Hematopoietic multipotent progenitor cell treated with erythropoietin and hydrocortisone succinate and interleukin-3 and kit ligand, for 17 days (in vitro differentiated cells): ENCODE measurements around the gene UST.
"Not testable (repeated sequence)": the region's sequence is repeated elsewhere in the genome, so short reads cannot be mapped to it uniquely, and the experiment has no call there.

Experiments used
- DNase-seq: peaks from one replicate; pipeline ENCODE4 v3.0.0-alpha.2; 2015; ENCODE audit warnings: low spot score

UST gene

DNA sequence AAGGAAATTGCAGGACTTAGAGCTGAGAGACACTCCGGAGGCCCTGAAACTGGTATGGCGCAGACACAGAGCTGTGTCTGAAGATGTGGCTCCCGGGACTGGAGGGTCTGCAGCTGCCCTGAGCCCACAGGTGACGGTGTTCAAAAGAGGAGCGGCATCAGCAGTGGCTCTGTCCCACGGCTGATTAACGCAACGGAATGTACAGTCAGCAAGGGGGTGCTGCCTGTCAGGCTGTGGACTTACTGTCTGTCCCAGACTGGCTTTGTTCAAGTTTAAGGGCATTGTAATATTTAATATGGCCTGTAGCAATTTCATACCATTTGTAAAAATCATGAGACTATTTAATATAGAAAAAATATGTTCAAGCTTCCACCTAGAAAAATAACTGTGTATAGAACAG lies 342.7 kb downstream of the UST start:
- DNase-seq, result no peak

DNA sequence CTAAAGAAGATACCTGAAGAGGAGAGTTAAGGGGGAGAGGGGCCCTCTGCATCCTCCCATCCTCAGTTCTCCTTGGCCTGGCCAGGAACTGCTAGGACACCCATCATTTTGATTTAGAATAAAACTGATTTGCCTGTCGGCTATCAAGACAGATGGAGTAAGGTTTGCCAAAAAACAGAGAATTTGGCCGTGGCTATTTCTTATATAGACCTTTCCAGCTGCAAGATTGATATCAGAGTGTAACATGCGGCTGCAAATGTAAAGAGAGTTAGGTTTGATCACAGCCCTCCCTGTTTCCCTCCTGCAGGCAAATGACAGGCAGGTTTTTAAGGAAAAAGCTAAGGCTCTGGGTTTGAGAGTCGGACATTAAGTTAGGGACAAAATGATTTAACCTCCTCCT lies 344.1 kb downstream of the UST start:
- DNase-seq, result no peak

DNA sequence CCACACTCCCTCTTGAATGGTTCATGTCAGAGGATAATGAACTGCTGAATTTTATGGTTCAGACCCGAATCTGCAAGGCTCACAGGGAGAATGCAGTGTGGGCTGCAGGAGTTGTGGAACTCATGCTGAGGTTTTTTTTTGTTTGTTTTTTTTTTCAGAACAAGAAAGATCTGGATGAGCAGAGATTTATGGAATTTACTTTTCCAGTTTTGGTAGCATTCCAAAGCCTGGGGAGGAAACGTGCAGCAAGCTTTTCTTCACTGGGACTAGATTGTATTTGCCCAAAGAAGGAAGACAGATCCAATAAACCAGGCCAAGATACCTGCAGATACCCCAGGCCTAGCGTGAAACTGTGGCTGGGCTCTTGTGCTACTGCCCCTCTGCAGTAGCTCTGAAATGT lies 346.8 kb downstream of the UST start:
- DNase-seq, result no peak

DNA sequence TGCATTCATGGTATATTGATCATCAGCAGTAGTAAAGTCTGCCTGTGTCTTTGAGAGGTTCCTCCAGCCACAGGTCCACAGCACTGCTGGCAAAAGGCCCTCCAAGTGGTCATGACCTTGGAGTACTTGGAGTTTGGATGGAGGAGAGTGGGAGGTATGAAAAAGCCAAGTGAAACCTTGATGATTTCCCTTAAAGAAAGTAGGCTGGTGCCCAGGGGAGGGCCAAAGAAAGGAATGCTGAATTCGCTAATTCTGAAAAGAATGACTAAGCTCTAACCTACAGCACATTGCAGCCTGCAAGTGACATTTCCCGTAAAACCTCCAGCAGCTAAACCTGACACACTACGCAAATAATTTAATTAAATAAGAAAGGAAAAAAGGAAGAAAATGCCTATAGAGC lies 347.3 kb downstream of the UST start:
- no peak for DNase-seq

DNA sequence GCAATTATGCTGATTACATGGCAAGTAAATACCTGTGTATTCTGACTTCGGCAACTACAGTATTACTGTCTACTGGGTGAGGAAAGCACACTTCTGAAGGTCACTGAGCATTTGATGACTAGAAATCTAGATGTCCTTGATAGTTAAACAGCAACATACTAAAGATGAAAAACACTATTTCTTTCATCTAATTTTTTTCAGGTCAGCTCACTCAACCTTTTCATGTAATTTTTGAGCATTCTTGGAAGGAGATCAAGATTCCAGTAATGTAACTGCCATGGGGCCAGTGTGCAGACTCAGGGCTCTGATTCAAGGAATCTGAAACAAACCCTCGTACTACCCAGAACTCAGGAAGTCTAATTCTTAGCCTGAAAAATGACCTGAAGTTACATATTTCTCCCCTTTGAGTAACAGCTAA lies 348.1 kb downstream of the UST start:
- no peak for DNase-seq

DNA sequence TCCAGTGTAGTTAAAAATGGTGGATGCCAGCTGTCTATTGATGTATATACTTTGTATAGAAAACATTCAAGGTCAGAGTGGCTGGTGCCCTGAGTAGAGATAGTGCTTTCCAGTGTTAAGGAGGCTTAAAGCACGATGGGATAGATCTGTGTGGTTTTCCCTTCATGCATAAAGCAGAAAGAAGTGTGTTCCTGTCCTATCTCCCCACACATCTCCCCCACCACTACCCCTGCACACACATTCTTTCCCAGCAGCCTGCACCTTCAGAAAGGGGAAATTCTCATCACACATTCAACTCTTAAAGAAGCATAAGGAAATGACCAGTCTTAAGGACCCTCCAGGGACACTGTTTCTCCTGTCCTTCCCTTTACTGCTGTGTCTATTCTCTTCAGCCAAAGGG lies 349.0 kb downstream of the UST start:
- no peak for DNase-seq

DNA sequence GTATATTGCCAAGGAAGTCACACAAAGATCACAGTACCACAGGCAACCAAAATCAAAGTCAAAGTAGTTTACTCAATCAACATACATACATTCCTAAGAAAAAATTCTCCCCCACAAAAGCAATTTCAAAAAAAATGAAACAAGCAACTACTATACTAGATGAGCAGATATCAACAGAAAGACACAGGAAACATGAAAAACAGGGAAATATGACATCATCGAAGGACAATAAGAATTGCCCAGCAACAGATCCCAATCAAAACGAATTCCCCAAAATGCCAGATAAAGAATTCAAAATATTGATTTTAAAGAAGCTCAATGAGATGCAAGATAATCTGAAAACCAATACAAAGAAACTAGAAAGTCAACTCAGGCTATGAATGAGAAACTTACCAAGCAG lies 351.0 kb downstream of the UST start:
- no peak for DNase-seq

DNA sequence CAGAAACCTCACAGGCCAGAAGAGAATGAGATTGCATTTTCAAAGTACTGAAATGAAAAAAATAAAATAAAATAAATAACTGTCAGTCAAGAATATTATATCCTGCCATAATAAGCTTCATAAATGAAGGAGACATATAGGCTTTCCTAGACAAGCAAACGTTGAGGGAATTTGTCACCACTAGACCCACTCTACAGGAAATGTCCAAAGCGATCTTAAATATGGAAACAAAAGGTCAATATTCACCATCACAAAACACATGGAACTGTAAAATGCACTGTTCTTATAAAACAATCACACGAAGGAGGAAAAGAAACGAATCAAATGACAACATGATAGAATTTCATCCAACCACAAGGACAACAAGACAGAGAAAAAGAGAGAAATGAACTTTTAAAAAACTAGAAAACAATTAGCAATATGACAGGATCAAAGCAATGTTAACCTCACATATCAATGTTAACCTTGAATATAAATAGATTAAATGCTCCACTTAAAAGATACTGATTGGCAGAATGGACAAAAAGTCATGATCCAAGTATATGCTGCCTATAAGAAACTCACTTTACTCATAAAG lies 352.0 kb downstream of the UST start:
- no peak for DNase-seq

DNA sequence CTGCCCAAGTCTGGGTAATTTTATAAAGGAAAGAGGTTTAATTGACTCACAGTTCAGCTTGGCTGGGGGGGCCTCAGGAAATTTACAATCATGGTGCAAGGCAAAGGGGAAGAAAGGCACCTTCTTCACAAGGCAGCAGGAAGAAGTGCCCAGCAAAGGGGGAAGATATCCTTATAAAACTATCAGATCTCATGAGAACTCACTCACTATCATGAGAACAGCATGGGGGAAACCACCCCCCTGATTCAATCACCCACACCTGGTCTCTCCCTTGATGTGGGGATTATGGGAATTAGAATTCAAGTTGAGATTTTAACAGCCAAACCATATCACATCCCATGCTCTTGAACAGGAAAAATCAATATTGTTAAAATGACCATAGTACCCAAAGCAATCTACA lies 355.5 kb downstream of the UST start:
- no peak for DNase-seq

DNA sequence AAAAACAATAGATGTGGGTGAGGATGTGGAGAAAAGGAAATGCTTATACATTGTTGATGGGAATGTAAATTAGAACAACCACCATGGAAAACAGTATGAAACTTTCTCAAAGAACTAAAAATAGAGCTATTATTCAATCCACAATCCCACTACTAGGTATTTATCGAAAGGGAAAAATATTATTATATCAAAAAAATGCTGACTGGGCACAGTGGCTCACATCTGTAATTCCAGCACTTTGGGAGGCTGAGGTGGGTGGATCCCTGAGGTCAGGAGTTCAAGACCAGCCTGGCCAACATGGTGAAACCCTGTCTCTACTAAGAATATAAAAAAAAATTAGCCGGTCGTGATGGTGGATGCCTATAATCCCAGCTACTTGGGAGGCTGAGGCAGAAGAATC lies 357.1 kb downstream of the UST start:
- not testable (repeated sequence) for DNase-seq

DNA sequence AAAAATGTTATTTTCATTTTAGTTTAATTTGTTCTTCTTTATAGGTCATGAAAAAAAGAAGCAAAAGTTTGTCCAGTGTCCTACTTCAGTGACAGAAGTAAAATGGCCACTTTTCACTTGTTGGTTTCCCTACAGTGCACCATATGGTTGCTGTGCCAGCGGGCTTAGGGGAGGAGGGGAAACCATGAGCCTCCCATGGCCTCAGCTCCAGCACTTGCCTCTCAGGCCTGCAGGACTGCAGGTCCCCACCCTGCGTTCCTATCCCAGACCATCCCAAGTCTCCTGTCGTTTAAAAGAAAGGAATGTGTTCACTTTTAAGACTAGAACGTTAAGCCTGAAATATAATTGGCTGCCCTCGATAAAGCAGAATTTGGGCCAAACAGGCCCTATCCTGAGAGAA lies 360.7 kb downstream of the UST start:
- DNase-seq, result no peak

DNA sequence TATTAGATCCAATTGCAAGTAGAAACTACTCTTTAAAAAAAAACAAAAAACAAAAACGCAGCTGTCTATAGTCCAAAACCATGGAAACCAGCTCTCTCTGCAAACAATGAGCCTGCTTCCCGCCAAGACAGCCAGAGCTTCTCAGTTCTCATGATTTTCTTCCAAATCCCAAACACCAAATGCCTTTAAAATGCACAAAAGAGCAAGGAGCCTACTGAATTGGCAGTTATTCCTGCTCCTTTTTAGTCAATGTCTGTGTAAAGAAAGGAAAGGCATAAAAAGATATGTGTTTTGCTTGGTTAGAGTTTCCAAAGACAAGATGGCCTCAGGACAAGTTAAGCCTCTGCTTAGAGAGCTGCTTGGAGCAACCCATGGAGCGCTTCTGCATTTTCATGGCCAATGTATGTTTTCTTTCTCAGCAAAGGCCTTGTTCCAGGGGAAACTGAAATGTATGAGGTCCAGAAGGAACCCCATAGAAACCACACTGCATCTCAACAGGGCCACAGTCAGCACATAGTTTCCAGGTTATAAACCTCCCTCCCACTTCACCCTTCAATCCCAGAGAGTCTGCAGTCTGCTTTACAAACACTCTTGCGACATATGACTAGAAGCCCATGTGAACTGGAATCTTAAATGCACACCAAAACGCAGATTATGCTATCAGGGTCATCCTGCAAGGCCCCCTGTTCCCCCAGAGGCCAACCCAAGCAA lies 361.4 kb downstream of the UST start:
- DNase-seq, result no peak

DNA sequence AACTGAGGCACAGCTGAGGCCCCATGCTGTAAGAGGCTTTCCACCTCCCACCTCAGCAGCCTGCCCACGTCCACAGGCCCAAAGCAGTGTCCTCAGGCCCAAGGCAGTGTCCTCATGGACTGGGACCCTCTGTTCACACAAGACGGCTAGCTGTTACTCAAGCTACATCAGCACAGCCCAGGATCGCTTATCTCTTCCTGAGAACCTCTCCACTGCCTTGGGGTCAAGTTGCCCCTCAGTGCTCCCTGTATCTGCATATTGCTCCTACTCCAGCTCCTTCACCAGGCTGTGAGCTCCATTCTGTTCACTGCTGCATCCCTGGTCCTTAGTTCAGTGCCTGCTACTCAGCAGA lies 361.9 kb downstream of the UST start:
- DNase-seq, result no peak

DNA sequence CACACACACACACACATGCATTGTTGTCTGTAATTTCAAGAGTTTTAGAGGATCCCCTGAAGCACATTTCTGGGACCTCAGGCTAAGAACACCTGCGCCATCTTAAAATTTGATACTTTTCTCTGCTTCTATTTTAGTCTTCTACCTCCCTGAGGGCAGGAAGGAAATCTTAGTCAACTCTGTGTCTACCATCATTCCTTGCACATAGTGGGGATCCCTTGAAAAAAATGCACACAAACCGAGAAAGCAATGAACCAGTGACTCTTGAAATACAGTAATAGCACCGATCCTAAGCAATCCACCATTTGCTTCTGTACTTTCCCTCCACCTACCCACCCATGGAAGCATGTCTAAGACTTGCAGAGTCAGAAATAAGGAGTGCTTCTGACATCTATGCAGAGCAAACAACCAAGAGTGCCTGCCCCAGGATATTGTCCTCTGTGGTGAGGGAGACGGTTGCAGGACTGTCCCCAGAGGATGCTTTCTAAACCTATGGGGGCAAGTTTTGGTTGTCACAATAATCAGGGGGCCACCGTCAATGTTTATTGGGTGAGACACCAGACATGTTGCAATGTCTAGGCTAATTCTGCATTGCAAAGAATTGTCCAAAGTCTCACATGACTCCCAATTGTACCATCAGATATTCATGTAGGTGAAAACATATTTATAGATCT lies 362.7 kb downstream of the UST start:
- no peak for DNase-seq

DNA sequence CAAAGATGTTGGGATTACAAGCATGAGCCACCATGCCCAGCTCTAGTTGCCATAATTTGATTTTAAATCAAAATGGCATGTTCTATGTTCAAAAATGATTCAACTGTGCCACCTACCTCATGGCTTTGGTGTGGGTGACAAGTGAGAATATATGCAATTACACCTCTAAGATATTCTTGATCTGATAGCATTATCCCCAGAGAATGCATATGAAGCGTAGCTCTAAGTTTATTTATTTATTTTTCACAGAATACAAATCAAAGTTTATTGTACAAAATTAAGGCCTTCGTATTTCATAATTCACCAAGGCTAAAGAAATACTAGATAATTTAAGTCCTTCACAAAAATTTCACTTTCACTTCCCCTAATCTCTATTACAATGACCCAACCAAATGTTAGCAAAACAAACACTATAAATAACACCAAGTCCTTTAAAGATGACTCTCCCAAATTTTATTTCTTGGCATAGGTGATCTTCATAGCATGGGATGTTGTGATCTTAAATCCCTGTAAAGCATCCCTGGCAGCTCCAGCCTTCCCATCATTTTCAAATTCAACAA lies 364.8 kb downstream of the UST start:
- no peak for DNase-seq

DNA sequence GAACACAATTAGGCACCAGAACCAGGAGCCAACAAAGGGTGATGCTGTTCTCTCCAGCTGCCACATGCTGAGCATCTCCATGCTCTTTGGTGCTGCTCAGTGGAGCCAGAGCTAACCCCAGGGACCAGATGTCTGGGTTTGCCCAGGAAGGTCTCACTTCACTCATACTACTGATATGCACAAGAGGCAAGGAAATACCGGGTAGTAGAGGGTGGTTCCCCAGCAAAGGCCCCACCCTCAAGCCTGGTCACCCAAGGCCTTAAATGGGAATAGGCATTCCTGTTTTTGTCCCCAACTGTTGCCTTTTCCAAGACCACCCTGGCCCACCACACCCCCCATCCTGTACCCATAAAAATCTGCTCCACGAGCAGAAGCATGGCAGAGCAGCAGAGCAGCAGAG lies 366.1 kb downstream of the UST start:
- no peak for DNase-seq

DNA sequence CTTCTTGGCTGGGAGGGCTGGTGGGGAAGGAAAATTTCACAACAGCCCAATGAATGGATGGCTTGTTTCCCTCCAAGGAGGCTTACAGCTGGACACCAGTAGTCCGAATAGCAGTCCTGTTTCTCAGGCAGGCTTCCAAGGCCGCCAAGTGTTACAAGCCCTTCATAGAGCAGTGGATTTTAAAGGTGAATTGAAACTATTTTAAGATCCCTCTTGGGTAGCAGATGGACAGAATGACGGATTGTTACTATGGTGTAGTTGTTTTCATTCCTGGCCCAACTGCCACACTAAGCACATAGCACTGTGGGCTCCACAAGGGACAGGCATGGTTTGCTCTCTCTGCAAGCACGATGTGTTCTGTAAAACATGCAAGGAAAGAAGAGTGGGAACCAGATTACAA lies 367.3 kb downstream of the UST start:
- DNase-seq, result no peak

DNA sequence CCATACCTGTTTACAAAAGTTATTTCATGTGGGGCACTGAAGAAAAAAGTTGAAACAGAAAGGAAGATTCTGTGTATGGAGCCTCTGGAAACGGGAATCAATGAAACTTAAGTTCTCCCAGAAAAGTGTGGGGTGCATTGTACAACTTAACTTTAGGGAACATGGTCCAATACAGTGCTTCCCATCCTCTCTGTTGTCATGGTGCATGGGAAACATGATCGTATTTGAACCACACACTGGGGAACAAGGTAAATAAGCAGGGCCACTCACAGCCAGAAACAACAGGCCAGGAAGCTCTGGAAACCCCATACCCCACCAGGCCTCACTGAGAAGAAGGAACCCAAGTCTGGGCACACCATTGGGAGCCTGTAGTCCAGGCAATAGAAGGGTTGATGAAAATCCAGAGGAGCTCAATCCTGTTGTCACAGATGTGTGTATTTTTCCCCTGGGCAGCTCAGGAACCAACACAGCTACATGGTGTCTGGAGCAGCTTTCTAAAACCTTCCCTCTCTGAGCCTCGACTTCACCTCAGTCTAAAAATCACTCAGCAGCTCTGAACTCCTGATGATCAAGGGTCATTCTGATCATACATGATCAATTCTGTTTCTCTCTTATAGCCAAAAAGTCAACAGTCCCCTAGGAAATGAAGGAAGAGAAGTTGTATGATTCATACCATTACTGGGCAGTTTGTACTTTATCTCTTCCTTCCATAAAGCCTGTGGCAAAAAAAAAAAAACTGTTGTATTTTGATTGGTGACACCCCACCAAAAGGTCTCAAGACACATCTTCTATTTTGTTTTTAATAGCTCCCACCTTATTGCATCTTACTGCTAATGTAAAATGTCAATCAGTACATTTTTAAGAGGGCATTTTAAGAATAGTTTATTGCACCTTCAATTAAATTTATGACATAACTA lies 372.2 kb downstream of the UST start:
- DNase-seq, result peak; percentile 62

DNA sequence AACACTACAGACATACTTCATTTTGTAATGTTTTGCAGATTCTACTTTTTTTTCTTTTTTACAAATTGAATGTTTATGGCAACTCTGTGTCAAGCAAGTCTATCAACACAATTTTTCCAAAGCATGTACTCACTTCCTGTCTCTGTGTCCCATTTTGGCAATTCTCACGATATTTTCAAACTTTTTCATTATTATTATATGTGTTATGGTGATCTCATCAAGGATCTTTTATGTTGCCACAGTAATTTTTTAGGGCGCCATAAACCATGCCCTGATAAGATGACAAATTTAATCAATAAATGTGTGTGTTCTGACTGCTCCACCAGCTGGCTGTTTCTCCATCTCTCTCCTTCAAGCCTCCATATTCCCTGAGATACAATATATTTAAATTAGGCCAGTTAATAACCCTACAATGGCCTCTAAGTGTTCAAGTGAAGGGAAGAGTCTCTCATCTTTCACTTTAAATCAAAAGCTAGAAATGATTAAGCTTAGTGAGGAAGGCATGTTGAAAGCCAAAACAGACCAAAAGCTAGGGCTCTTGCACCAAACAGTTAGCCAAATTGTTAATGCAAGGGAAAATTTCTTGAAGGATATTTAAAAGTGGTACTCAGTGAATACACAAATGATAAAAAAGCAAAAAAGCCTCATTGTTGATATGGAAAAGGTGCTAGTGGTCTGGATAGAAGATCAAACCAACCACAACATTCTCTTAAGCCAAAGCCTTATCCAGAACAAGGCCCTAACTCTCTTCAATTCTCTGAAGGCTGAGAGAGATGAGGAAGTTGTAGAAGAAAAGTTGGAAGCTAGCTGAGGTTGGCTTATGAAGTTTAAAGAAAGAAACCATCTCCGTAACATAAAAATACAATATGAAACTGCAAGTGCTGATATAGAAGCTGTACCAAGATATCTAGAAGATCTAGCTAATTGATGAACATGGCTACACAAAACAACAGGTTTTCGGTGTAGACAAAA lies 376.3 kb downstream of the UST start:
- DNase-seq, result no peak

DNA sequence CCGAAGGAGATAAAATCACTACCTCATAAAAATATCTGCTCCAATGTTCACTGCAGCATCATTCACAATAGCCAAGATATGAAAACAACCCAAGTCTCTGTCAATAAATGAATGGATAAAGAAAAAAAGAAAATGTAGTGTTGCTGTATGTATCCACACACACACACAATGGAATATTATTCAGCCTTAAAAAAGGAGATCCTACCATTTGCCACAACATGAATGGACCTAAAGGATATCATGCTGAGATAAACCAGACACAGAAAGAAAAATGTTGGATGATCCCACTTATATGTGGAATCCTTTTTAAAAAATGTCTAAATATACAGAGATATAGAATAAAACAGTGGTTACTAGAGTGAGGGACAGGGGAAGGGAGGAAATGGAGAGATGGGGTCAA lies 378.5 kb downstream of the UST start:
- no peak for DNase-seq
